T-helper 1 cell treated with Interleukin-12 subunit alpha and Interleukin-12 subunit beta and Interleukin-4 antibody, amounts not matched to agents 30 ng/mL and 1 ng/mL, for 36 hours (primary cell): ENCODE measurements around the gene GPR157. TPM values are rescaled to one million over a fixed set of nuclear protein-coding genes. Genes with fewer than 3 reads are reported as not detected.

Experiments
- intact Hi-C: fragments of 100-400 bp; cut with micrococcal nuclease; formaldehyde crosslinking; loops from one replicate; pipeline ENCODE4 v1.15.1; 2024
- total RNA-seq: library from RNA; stranded (reverse); gene quantifications from 2 replicates; pipeline ENCODE4 v1.2.3, GENCODE V29; 2022

GPR157 gene
- total RNA-seq, 1 donor from 2014 or later, result 1.6 TPM

GRCh38 chr1:9093581-9093980 lies 35.3 kb downstream of the GPR157 start:
- intact Hi-C loops, result no loop called here

DNA sequence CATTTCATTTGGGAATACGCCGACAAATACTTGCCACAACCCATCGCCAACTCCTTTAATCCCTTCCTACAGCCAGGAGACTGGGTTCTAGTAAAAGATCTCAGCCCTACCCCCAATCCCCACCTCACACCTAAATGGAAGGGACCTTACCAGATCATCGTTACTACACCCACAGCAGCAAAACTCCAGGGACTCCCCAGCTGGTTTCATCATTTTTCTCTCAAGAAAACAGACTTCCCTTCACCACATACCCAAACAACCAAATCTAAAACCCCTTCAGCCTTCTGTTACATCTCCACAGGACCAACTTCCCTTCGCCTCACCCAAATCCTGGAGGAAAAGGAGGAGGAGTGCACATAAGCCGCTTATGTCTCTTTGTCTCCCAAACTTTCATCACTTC lies 35.8 kb downstream of the GPR157 start:
- intact Hi-C loops, result no loop called here

DNA sequence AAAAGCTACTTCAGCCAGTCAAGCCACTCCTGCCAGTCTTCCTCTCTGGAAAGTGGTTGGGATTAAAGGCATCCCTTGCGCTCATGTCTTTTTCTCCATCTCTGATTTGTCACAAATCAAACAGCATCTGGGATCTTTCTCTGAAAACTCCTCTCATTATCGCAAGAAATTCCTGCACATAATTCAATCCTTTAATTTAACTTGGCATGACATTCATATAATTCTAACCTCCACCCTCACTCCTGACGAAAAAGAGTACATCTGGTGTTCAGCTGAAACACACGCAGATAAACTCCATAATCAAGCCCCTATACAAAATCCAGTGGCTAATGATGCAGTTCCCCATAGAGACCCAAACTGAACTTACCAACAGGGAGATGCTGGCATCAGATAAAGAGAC lies 40.1 kb downstream of the GPR157 start:
- intact Hi-C loops, result no loop called here

DNA sequence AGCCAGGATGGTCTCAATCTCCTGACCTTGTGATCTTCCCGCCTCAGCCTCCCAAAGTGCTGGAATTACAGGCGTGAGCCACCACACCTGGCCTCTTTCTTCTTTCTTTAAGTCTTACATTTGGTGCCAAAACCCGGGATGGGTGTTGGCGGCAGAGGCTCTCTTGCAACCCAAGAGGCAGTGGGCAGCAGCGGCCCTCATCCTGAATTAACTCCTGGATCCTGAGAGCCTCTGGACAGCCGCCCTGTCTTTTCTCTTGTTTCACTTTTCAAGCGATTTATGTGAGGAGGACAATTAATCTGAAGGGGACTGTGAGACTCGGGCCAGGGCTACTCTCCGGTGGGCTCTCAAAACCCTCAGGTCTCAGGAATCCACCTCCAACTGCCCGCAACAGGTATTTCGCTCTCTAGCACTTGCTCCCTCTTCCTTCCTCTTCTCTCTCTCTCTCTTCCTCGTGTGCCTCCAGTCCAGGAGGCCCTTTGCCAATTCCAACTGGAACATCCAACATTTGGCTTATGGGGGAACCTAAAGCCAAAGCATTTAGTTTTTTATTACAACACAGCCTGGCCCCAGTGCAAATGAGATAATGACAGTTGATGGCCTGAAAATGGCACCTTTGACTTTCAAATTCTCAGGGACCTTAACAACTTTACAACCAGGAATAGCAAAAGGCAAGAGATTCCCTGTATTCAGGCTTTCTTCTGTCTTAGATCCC lies 41.3 kb downstream of the GPR157 start:
- intact Hi-C loops, result no loop called here

DNA sequence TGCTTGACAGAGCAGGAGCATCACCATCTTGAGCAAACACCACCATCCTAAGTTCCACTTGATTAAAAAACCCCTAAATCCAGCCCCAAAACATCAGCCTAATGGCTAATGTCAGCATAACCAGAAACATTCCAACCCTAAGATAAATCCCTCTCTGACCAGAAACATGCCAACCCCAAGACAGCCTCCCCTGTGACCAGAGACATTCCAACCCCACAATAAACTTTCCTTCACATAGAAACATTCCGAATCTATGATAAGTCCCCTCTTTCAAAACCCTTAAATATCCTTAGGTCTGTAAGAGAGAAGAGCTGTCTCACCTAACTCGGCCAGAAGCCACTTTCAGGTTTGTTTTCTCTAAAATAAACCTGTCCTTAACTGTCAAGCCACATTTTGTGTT lies 42.1 kb downstream of the GPR157 start:
- intact Hi-C loops, result no loop called here

- intact Hi-C loops, result no loop called here
These were observed 42.9 kb downstream of the GPR157 start for GRCh38 chr1:9086045-9086444.

GRCh38 chr1:9085306-9085940 lies 43.5 kb downstream of the GPR157 start:
- intact Hi-C loops, result no loop called here

GRCh38 chr1:9084906-9085305 lies 44.0 kb downstream of the GPR157 start:
- intact Hi-C loops, result no loop called here

DNA sequence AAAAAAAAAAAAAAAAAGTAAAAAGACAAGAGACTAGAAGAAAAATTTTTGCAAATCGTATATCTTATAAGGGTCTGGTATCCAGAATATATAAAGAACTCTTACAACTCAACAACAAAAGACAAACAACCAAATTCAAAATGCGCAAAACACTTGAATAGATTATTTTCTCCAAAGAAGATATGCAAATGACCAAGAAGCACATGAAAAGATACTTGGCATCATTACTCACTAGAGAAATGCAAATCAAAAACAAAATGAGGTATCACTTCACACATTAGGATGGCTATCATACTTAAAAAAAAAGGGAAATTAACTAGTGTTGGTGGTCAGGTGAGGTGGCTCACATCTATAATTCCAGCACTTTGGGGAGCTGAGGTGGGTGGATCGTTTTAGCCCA lies 47.4 kb downstream of the GPR157 start:
- intact Hi-C loops, result no loop called here

- intact Hi-C loops, result no loop called here
These were observed 48.1 kb downstream of the GPR157 start for GRCh38 chr1:9080705-9081291.

- intact Hi-C loops, result no loop called here
These were observed 48.8 kb downstream of the GPR157 start for GRCh38 chr1:9079988-9080704.

GRCh38 chr1:9078752-9079500 lies 50.0 kb downstream of the GPR157 start:
- intact Hi-C loops, result no loop called here

- intact Hi-C loops, result no loop called here
These were observed 50.7 kb downstream of the GPR157 start for GRCh38 chr1:9078015-9078751.

DNA sequence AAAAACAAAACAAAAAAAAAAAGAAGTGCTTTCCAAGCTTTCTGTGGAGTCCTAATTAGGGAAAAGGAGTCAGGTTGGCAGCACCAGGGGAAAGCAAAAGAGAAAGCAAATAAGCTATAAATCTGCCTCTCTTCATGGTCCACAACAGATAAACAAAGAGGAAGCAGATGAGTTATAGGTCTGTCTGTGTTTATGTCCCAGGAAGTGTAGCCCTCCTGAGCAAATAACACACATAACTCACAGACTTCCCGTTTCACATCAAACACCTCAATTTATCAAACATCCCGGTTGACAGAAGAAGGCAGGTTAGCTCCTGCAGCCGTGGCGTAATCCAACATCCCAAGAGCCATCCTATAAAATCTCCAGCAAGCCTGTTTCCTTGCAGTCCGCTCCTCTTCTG lies 53.9 kb downstream of the GPR157 start:
- intact Hi-C loops, result no loop called here

DNA sequence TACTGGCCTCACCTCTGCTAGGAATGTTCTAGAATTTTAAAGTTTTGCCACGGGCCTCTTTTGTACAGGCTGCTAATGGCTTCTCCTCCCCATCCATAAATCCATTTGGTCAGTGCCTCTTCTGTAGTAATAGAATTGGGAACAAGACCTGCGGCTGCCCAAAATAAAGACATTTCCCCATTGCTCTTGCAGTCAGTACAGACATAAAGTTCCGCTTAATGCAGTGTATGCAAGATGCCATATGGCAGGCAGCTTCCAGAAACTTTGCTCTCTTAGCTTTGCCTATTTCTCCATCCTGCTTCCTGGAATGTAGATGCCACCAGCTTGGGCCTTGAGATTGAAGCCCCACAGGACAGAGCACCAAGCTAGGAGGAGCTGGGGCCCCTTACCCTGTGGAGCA lies 55.8 kb downstream of the GPR157 start:
- intact Hi-C loops, result no loop called here

DNA sequence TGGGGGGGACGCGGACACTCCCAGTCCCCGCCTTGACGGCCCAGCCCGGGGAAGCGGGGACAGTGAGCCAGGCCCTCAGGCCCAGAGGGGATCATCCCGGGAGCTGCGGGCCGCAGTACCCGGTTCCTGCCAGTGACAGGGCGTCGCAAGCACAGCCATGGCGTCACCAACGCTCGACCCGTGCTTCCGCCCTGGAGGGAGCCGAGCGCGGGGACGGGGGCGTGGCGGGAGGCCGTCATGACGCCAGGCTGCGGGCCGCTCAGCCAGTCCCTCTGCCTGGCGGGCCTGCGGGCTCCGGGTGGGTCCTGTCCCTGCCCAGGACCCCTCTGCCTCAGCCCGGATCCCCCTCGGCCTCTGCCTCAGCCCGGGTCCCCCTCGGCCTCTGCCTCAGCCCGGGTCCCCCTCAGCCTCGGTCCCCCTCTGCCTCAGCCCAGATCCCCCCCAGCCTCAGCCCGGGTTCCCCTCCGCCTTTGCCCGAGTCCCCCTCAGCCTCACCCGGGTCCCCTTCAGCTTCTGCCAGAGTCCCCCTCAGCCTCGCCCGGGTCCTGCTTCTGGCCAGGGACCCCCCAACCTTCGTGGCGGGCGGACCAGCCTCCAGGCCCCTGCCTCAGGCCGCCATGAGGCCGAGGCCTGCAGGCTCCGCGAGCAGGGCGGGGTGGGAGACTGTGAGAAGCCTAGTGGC lies 57.2 kb downstream of the GPR157 start:
- intact Hi-C loops, result no loop called here

DNA sequence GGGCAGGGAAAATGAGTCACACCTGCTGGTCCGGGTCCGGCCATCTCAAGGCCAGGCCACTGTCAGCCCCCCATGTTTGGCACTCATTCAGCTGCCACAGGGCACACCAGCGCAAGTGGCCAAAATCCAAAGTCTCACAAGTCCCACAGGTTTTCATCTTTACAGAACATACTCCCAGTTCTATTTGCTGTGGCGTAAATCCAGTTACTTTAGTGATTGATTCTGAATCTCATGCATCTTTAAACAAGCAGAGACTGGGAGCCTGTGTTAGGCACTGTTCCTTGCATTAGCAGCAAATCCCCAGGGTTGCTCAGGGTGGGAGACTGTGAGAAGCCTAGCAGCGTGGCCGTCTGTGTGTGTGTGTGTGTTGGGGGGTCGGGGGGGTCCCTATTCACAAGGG lies 58.4 kb downstream of the GPR157 start:
- intact Hi-C loops, result no loop called here

GRCh38 chr1:9069326-9070100 lies 59.4 kb downstream of the GPR157 start, which contains the start of gene SLC2A5:
TSS of gene SLC2A5 (minus strand) at chr1:9069635. CDS start at chr1:9069536, 99 bp downstream.
- intact Hi-C loops, result no loop called here

GRCh38 chr1:9068981-9069325 lies 59.9 kb downstream of the GPR157 start:
- intact Hi-C loops, result no loop called here
